K562 (cell line): ENCODE data around the gene PSPC1. TPM values are rescaled to one million over a fixed set of nuclear protein-coding genes. Genes with fewer than 3 reads are reported as not detected.

Experiments used
- KLF13 ChIP-seq: fragments of 450-650 bp; IDR thresholded peaks from 2 replicates; pipeline ENCODE4 v1.6.1; 2016; ENCODE audit warnings: missing genetic modification characterization, low read depth, mild to moderate bottlenecking, missing compliant biosample characterization, moderate library complexity, borderline replicate concordance
- ZKSCAN8 ChIP-seq: fragments of 200-800 bp; sonication (Bioruptor generic); IDR thresholded peaks from 2 replicates; pipeline ENCODE4 v1.6.1; 2016; ENCODE audit warnings: missing genetic modification characterization, missing compliant biosample characterization
- ZNF696 ChIP-seq: fragments of 250-450 bp; sonication (Bioruptor Pico); conservative IDR thresholded peaks from 2 replicates; pipeline ENCODE4 v1.4.0; 2020; ENCODE audit warnings: mild to moderate bottlenecking, moderate library complexity
- polyA plus RNA-seq, 8 experiments: library from polyadenylated mRNA; depleted of rRNA in 4 of 8; stranded (reverse) in 5 of 8; unstranded in 3 of 8; fragments of >200 nt; fragmentation: Nextera tagmentation in 2 of 8; fragmentation: Illumina TruSeq in 1 of 8; extraction: Ambion mirVana in 2 of 8; extraction: Trizol in 1 of 8; gene quantifications; 2 replicates each; pipeline versions ENCODE4 v1.2.1 to v1.2.3, GENCODE V29; 2011 to 2014; ENCODE audit warnings: inconsistent platforms in 1 of 8, missing spikeins in 1 of 8
- total RNA-seq, 7 experiments: library from RNA; depleted of rRNA in 6 of 7; stranded (reverse); fragments of >200 nt in 6 of 7; fragmentation: Illumina TruSeq in 2 of 7; extraction: Trizol in 2 of 7; gene quantifications; 2 replicates each; pipeline versions ENCODE4 v1.2.1 to v1.2.3, GENCODE V29; 2011 to 2021; ENCODE audit warnings: low replicate concordance in 1 of 7
- TF ChIP-seq, protein P1 (sequence below), 2 experiments: fragments of 450-650 bp; formaldehyde crosslinking in 1 of 2; IDR thresholded peaks; 2 replicates each; pipeline versions ENCODE4 v1.4.0 to v1.6.1; 2014 to 2020; ENCODE audit warnings: mild to moderate bottlenecking in 2 of 2, borderline replicate concordance in 1 of 2, low read depth in 1 of 2

Gene PSPC1
- total and polyA plus RNA-seq, 9 of the 15 experiments (the other 6 are each of a cell fraction or from before 2014, with no cell fraction given): 8.6 to 60.4 (median 42.4) TPM

DNA sequence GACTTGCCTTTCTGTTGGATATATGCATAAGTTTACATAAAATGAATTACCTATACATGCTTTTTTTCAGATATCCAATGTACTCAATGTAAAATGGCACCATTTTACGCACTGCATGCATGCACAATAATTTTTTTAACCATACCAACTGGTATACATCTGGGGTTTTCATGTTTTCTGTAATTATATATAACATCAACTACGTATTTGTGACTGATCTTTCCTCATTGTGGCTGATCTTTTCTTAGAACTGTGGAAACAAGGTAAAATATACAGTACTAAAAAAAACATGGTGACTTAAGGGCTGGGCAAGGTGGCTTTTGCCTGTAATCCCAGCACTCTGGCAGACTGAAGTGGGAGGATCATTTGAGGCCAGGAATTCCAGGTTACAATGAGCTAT, 18.5 kb downstream of the PSPC1 start (continued):
- TF ChIP-seq, protein P1, sequence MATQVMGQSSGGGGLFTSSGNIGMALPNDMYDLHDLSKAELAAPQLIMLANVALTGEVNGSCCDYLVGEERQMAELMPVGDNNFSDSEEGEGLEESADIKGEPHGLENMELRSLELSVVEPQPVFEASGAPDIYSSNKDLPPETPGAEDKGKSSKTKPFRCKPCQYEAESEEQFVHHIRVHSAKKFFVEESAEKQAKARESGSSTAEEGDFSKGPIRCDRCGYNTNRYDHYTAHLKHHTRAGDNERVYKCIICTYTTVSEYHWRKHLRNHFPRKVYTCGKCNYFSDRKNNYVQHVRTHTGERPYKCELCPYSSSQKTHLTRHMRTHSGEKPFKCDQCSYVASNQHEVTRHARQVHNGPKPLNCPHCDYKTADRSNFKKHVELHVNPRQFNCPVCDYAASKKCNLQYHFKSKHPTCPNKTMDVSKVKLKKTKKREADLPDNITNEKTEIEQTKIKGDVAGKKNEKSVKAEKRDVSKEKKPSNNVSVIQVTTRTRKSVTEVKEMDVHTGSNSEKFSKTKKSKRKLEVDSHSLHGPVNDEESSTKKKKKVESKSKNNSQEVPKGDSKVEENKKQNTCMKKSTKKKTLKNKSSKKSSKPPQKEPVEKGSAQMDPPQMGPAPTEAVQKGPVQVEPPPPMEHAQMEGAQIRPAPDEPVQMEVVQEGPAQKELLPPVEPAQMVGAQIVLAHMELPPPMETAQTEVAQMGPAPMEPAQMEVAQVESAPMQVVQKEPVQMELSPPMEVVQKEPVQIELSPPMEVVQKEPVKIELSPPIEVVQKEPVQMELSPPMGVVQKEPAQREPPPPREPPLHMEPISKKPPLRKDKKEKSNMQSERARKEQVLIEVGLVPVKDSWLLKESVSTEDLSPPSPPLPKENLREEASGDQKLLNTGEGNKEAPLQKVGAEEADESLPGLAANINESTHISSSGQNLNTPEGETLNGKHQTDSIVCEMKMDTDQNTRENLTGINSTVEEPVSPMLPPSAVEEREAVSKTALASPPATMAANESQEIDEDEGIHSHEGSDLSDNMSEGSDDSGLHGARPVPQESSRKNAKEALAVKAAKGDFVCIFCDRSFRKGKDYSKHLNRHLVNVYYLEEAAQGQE (IDR thresholded peaks at IDR 0.05; ENCODE audit: borderline replicate concordance): no peak
- TF ChIP-seq, protein P1 (CRISPR knock-in tag; IDR thresholded peaks at IDR 0.05; ENCODE audit: low read depth): no peak
- TF ChIP-seq ZKSCAN8 (CRISPR knock-in tag) (no peak), ZNF696 (CRISPR knock-in tag) (no peak), KLF13 (tag) (no peak)
